Endodermal cell (in vitro differentiated cells): ENCODE data around the gene GDF3. TPM values are rescaled to one million over a fixed set of nuclear protein-coding genes. Genes with fewer than 3 reads are reported as not detected.
A peak's percentile ranks its signal among the peaks of the same experiment; 100 is the strongest.

ENCODE experiments used
- DNase-seq: peaks from one replicate; pipeline ENCODE4 v3.0.0-alpha.2; 2017
- H3K27ac ChIP-seq: 2 replicates; pipeline ENCODE4 v1.5.1; 2013; ENCODE audit warnings: mild to moderate bottlenecking, low read depth, low read length, moderate library complexity
- H3K27me3 ChIP-seq: 2 replicates; pipeline ENCODE4 v1.6.1; 2013; ENCODE audit warnings: mild to moderate bottlenecking, low read length, moderate library complexity; ENCODE audit not compliant: insufficient read depth, control insufficient read depth, poor library complexity, severe bottlenecking
- H3K36me3 ChIP-seq: 2 replicates; pipeline ENCODE4 v1.7.0; 2013; ENCODE audit warnings: mild to moderate bottlenecking, low read length, moderate library complexity; ENCODE audit not compliant: control insufficient read depth, insufficient read depth
- H3K4me1 ChIP-seq: one replicate; pipeline ENCODE4 v1.7.0; 2013; ENCODE audit warnings: low read length; ENCODE audit not compliant: control insufficient read depth, insufficient read depth
- H3K4me3 ChIP-seq: 2 replicates; pipeline ENCODE4 v1.5.1; 2013; ENCODE audit warnings: mild to moderate bottlenecking, low read length, moderate library complexity
- H3K9ac ChIP-seq: 2 replicates; pipeline ENCODE4 v1.6.1; 2013; ENCODE audit warnings: mild to moderate bottlenecking, low read length, moderate library complexity; ENCODE audit not compliant: poor library complexity, severe bottlenecking; ENCODE audit errors: extremely low read depth
- H3K9me3 ChIP-seq: 2 replicates; pipeline ENCODE4 v1.6.1; 2013; ENCODE audit warnings: mild to moderate bottlenecking, low read length, moderate library complexity; ENCODE audit not compliant: control insufficient read depth
- H3K27ac Mint-ChIP-seq: 2 replicates; pipeline ENCODE4 v1.8.0; 2020; ENCODE audit warnings: mixed read lengths
- H3K27me3 Mint-ChIP-seq: 2 replicates; pipeline ENCODE4 v1.8.0; 2021; ENCODE audit warnings: mild to moderate bottlenecking, mixed read lengths; ENCODE audit not compliant: insufficient read depth
- H3K36me3 Mint-ChIP-seq: 2 replicates; pipeline ENCODE4 v1.8.0; 2020; ENCODE audit warnings: low read depth, mixed read lengths
- H3K4me1 Mint-ChIP-seq: 2 replicates; pipeline ENCODE4 v1.8.0; 2020; ENCODE audit warnings: mixed read lengths
- H3K4me3 Mint-ChIP-seq: 2 replicates; pipeline ENCODE4 v1.8.0; 2020; ENCODE audit warnings: mild to moderate bottlenecking, moderate library complexity, mixed read lengths
- H3K9me3 Mint-ChIP-seq: 2 replicates; pipeline ENCODE4 v1.8.0; 2020; ENCODE audit warnings: mild to moderate bottlenecking, mixed read lengths
- WGBS, 2 experiments: methylation state at CpG; one replicate each; pipeline versions ENCODE4 v1.1.5 to v1.1.7; 2013; ENCODE audit warnings: missing lambda C conversion rate in 2 of 2, mixed read lengths in 1 of 2; ENCODE audit not compliant: insufficient coverage in 1 of 2, insufficient read length in 1 of 2; 5-methylcytosine and 5-hydroxymethylcytosine counted together
- total RNA-seq, 2 donors: library from RNA; stranded (reverse); fragmentation: NEBNext Ultra II Directional in 1 of 2; extraction: Animal tissue kit (Norgen Biotek cat#: 25700) in 1 of 2; gene quantifications; 2 replicates in 1 of 2; 3 replicates in 1 of 2; pipeline ENCODE4 v1.2.1, GENCODE V29; 2021
- TF ChIP-seq, protein P1 (sequence below): fragments of 200-600 bp; sonication (generic); conservative IDR thresholded peaks from 2 replicates; pipeline ENCODE4 v1.5.0; 2021; ENCODE audit warnings: antibody characterized with exemption, mild to moderate bottlenecking

GDF3 gene
- total RNA-seq, 2 donors from 2014 or later, result 1.3 to 60.7 TPM

DNA sequence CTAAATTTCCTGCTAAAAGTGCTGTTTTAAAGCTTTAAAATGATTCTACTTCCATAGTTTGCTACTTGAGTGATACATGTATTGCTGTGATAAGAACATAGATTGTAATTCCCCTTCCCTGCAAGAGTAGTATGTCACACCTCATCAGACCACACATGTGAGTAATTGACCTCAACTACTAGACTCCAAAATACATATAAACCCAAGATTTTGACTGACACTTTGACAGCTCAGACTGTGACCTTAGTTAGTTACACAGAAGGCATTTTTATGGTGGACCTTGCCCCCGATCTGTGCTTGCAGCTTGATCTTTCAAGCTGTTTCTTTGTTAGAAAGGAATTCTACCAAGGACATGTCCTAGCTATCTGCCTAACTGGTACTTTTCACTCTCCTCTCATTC is 48.5 kb downstream of the GDF3 start:
- no peak for DNase-seq
- TF ChIP-seq, protein P1, sequence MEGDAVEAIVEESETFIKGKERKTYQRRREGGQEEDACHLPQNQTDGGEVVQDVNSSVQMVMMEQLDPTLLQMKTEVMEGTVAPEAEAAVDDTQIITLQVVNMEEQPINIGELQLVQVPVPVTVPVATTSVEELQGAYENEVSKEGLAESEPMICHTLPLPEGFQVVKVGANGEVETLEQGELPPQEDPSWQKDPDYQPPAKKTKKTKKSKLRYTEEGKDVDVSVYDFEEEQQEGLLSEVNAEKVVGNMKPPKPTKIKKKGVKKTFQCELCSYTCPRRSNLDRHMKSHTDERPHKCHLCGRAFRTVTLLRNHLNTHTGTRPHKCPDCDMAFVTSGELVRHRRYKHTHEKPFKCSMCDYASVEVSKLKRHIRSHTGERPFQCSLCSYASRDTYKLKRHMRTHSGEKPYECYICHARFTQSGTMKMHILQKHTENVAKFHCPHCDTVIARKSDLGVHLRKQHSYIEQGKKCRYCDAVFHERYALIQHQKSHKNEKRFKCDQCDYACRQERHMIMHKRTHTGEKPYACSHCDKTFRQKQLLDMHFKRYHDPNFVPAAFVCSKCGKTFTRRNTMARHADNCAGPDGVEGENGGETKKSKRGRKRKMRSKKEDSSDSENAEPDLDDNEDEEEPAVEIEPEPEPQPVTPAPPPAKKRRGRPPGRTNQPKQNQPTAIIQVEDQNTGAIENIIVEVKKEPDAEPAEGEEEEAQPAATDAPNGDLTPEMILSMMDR, result no peak
- Histone ChIP-seq H3K9me3 (no peaks in the 10 kb centered on the region), H3K27me3 (no peaks in the 10 kb centered on the region), H3K9ac (no peak overlapping the region), H3K4me3 (no peak overlapping the region), H3K27ac (no peak overlapping the region), H3K4me1 (peaks cover 13% of the 10 kb centered on the region), H3K36me3 (no peaks in the 10 kb centered on the region)
- Mint-ChIP-seq H3K4me1 (peaks cover 34% of the 10 kb centered on the region), H3K27ac (no peak overlapping the region), H3K4me3 (no peak overlapping the region), H3K27me3 (no peaks in the 10 kb centered on the region), H3K36me3 (no peaks in the 10 kb centered on the region), H3K9me3 (peaks cover 1% of the 10 kb centered on the region)
- 0% methylated on average over 1 of the region's 1 CpG for WGBS, 2 experiments

DNA sequence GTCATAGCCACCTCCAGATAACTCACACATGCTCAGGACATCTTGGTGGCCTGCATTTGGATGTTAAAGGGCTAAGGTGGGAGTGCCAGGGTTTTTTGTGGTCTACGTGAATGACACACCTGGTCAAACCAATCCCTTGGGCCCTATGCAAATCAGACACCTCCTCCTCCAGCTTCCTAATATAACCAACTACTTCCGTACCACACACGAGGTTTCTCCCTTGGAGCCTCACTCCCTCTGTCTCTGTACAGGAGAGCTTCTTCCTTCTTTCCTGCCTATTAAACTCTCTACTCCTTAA is 49.4 kb downstream of the GDF3 start:
- H3K9me3 ChIP-seq, result no peaks in the 10 kb centered on the region
- no peak overlapping the region for H3K4me3 Mint-ChIP-seq
- 84 to 90% methylated on average over 3 of the region's 3 CpGs for WGBS, 2 experiments
- no peaks in the 10 kb centered on the region for H3K27me3 ChIP-seq
- no peak overlapping the region for H3K27ac Mint-ChIP-seq
- H3K4me3 ChIP-seq, result no peak overlapping the region
- no peaks in the 10 kb centered on the region for H3K36me3 ChIP-seq
- DNase-seq, result peak; percentile 64
- peaks cover 39% of the 10 kb centered on the region for H3K4me1 Mint-ChIP-seq
- H3K27me3 Mint-ChIP-seq, result no peaks in the 10 kb centered on the region
- H3K9me3 Mint-ChIP-seq, result no peaks in the 10 kb centered on the region
- H3K9ac ChIP-seq, result no peak overlapping the region
- TF ChIP-seq, protein P1, result no peak
- peaks cover 17% of the 10 kb centered on the region for H3K4me1 ChIP-seq
- no peaks in the 10 kb centered on the region for H3K36me3 Mint-ChIP-seq
- no peak overlapping the region for H3K27ac ChIP-seq

DNA sequence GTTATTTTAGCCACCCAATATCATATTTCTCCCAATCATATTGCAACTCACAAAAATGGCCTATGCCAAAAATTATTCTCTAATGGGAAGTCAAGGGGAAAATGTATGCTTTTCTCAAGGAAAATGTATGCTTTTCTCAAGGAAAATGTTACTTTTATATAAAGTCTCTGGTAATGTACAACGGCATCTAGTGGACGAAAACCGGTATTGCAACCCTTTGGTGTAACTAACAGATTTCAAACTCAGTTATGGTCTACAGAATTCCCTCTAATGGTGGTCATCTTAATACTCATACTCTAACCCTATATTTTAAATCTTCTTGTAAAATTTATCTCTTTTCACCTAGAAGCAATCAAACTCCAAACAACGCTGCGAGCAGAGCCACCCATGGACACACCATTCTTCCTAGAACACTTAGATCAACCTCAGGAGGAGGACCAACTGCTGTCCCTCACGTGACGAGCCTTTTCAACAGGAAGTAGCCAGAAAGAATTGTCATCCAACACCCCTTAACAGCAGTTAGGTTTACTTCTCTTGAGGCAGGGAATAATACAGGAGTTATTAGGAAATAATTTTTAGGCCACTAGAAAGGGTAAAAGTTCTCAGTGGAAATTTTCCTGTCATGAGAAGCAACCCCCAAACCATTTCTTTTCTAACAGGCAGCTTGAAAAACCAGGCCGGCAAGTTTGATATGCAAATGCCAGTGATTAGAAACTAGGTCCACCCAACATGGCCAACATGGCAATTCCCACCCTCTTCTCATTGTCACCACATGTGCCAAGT is 50.0 kb downstream of the GDF3 start:
- H3K9me3 ChIP-seq, result no peaks in the 10 kb centered on the region
- H3K36me3 ChIP-seq, result no peaks in the 10 kb centered on the region
- 44% methylated on average over 8 of the region's 8 CpGs for WGBS, 2 experiments
- peaks cover 36% of the 10 kb centered on the region for H3K4me1 Mint-ChIP-seq
- peak; percentile 70 for DNase-seq
- H3K27me3 Mint-ChIP-seq, result no peaks in the 10 kb centered on the region
- peaks cover 17% of the 10 kb centered on the region for H3K4me1 ChIP-seq
- no peak overlapping the region for H3K27ac ChIP-seq
- no peak overlapping the region for H3K27ac Mint-ChIP-seq
- TF ChIP-seq, protein P1, result peak; percentile 100
- peaks cover 3% of the 10 kb centered on the region for H3K36me3 Mint-ChIP-seq
- no peak overlapping the region for H3K4me3 ChIP-seq
- peaks cover 5% of the 10 kb centered on the region for H3K9me3 Mint-ChIP-seq
- H3K9ac ChIP-seq, result no peak overlapping the region
- no peaks in the 10 kb centered on the region for H3K27me3 ChIP-seq
- H3K4me3 Mint-ChIP-seq, result no peak overlapping the region
